B cell (primary cell): ENCODE results near the gene ENAM. TPM values are rescaled to one million over a fixed set of nuclear protein-coding genes. Genes with fewer than 3 reads are reported as not detected.
A peak's percentile ranks its signal among the peaks of the same experiment; 100 is the strongest.

ENCODE experiments used
- ATAC-seq: fragments of 200-7000 bp; cut with Tn5 transposase; one replicate; pipeline ENCODE4 v1.10.0; 2021; ENCODE audit warnings: low read depth, mild to moderate bottlenecking, moderate number of reproducible peaks, moderate library complexity
- CTCF ChIA-PET: fragments of 350-600 bp; sonication (Branson Sonifier 250); formaldehyde crosslinking; loops from one replicate; lab custom pipeline; 2021; ENCODE audit warnings: antibody characterized with exemption, inconsistent platforms; lab: Charles Lee
- POLR2A ChIA-PET: fragments of 350-600 bp; sonication (Branson Sonifier 250); formaldehyde crosslinking; loops from one replicate; lab custom pipeline; 2021; ENCODE audit warnings: antibody characterized with exemption; lab: Charles Lee
- DNase-seq: peaks from one replicate; pipeline ENCODE4 v3.0.0; 2013
- H2AFZ ChIP-seq: 2 replicates; pipeline ENCODE4 v1.6.1; 2012; ENCODE audit warnings: mild to moderate bottlenecking, low read depth, low read length; ENCODE audit not compliant: insufficient read depth, poor library complexity, severe bottlenecking
- H3K27ac ChIP-seq, 2 donors: 1 replicate in 1 of 2; 2 replicates in 1 of 2; pipeline ENCODE4 v1.5.1; 2012 to 2013; ENCODE audit warnings: low read length in 2 of 2, mild to moderate bottlenecking in 2 of 2, moderate library complexity in 1 of 2
- H3K27me3 ChIP-seq, 4 experiments: fragments of 200-600 bp in 1 of 4; sonication (generic) in 1 of 4; replicated peaks in 1 of 4; 1 replicate in 2 of 4; 2 replicates in 2 of 4; pipeline versions ENCODE4 v1.6.1 to v1.7.0; 2013 to 2016; ENCODE audit warnings: low read length in 3 of 4, mild to moderate bottlenecking in 2 of 4, mixed read lengths in 1 of 4, moderate library complexity in 1 of 4; ENCODE audit not compliant: insufficient read depth in 4 of 4, control insufficient read depth in 3 of 4; ENCODE audit errors: control extremely low read depth in 1 of 4
- H3K36me3 ChIP-seq, 2 experiments: replicated peaks in 1 of 2; 1 replicate in 1 of 2; 2 replicates in 1 of 2; pipeline versions ENCODE4 v1.6.1 to v1.7.1; 2013; ENCODE audit warnings: low read length in 1 of 2; ENCODE audit not compliant: insufficient read depth in 2 of 2, control insufficient read depth in 1 of 2; ENCODE audit errors: control extremely low read depth in 1 of 2, extremely low read depth in 1 of 2
- H3K4me1 ChIP-seq, 2 donors: fragments of 200-600 bp in 1 of 2; sonication (generic) in 1 of 2; 1 replicate in 1 of 2; 2 replicates in 1 of 2; pipeline versions ENCODE4 v1.5.1 to v1.6.1; 2013 to 2017; ENCODE audit warnings: low read length in 2 of 2; ENCODE audit not compliant: control insufficient read depth in 2 of 2, insufficient read depth in 2 of 2
- H3K4me2 ChIP-seq: replicated peaks from 2 replicates; pipeline ENCODE3; 2012; ENCODE audit warnings: mild to moderate bottlenecking, low read depth, low read length; ENCODE audit not compliant: poor library complexity, severe bottlenecking
- H3K4me3 ChIP-seq, 5 experiments: fragments of 200-600 bp in 1 of 5; sonication (generic) in 1 of 5; 1 replicate in 3 of 5; 2 replicates in 2 of 5; pipeline versions ENCODE4 v1.5.1 to v1.7.0; 2011 to 2016; ENCODE audit warnings: low read length in 4 of 5, mild to moderate bottlenecking in 4 of 5, low read depth in 2 of 5, control low read depth in 1 of 5, moderate library complexity in 1 of 5; ENCODE audit not compliant: insufficient read depth in 1 of 5; ENCODE audit errors: control extremely low read depth in 1 of 5, extremely low read depth in 1 of 5
- H3K79me2 ChIP-seq: fragments of 200-600 bp; sonication (generic); one replicate; pipeline ENCODE4 v1.6.0; 2016; ENCODE audit warnings: low read length; ENCODE audit not compliant: control insufficient read depth, insufficient read depth
- H3K9ac ChIP-seq: fragments of 200-600 bp; sonication (generic); 2 replicates; pipeline ENCODE4 v1.6.1; 2017; ENCODE audit warnings: mild to moderate bottlenecking, low read length, moderate library complexity
- H3K9me3 ChIP-seq, 3 donors: one replicate each; pipeline versions ENCODE4 v1.6.1 to v1.7.1; 2013; ENCODE audit warnings: low read length in 2 of 3; ENCODE audit not compliant: control insufficient read depth in 2 of 3, insufficient read depth in 1 of 3; ENCODE audit errors: control extremely low read depth in 1 of 3
- H4K20me1 ChIP-seq: 2 replicates; pipeline ENCODE4 v1.6.0; 2012; ENCODE audit warnings: mild to moderate bottlenecking, low read length; ENCODE audit not compliant: insufficient read depth, control insufficient read depth, poor library complexity, severe bottlenecking
- H3K27ac Mint-ChIP-seq: one replicate; pipeline ENCODE4 v1.8.0; 2021; ENCODE audit warnings: mixed read lengths
- H3K27me3 Mint-ChIP-seq: one replicate; pipeline ENCODE4 v1.8.0; 2021; ENCODE audit warnings: mixed read lengths
- H3K4me1 Mint-ChIP-seq: one replicate; pipeline ENCODE4 v1.8.0; 2021; ENCODE audit warnings: mixed read lengths
- H3K4me3 Mint-ChIP-seq: one replicate; pipeline ENCODE4 v1.8.0; 2021; ENCODE audit warnings: mixed read lengths
- H3K9me3 Mint-ChIP-seq: one replicate; pipeline ENCODE4 v1.8.0; 2022; ENCODE audit warnings: mixed read lengths; ENCODE audit not compliant: insufficient read depth
- EZH2 ChIP-seq: IDR thresholded peaks from 2 replicates; pipeline ENCODE4 v1.6.1; 2012; ENCODE audit warnings: borderline replicate concordance, low read depth, mild to moderate bottlenecking, moderate library complexity, low read length; ENCODE audit not compliant: insufficient read depth, poor library complexity, severe bottlenecking
- WGBS: methylation state at CpG from one replicate; pipeline ENCODE4 v1.1.5; 2013; ENCODE audit warnings: missing lambda C conversion rate; ENCODE audit not compliant: insufficient coverage; 5-methylcytosine and 5-hydroxymethylcytosine counted together
- intact Hi-C: fragments of 100-400 bp; cut with micrococcal nuclease; formaldehyde crosslinking; loops from one replicate; pipeline ENCODE4 v1.10.0; 2022
- polyA plus RNA-seq: library from polyadenylated mRNA; depleted of rRNA; stranded (reverse); fragments of >200 nt; gene quantifications from 2 replicates; pipeline ENCODE4 v1.2.3, GENCODE V29; 2012
- total RNA-seq, 2 donors: library from RNA; stranded (reverse); fragments of 120-200 nt in 1 of 2; gene quantifications; 1 replicate in 1 of 2; 2 replicates in 1 of 2; pipeline versions ENCODE4 v1.2.3 to v1.2.4, GENCODE V29; 2013 to 2022
- TF ChIP-seq, protein P1 (sequence below): fragments of 200-600 bp; IDR thresholded peaks from one replicate; pipeline ENCODE4 v1.8.0; 2022; ENCODE audit warnings: antibody characterized with exemption, mild to moderate bottlenecking

ENAM gene
- total and polyA plus RNA-seq, 2 donors (not counting 1 experiment from before 2014, with no cell fraction given) = not detected

- H3K4me1 ChIP-seq = peaks cover 59 to 61% of the 10 kb centered on the region in 2 donors
- no peak for TF ChIP-seq EZH2
- TF ChIP-seq, protein P1, sequence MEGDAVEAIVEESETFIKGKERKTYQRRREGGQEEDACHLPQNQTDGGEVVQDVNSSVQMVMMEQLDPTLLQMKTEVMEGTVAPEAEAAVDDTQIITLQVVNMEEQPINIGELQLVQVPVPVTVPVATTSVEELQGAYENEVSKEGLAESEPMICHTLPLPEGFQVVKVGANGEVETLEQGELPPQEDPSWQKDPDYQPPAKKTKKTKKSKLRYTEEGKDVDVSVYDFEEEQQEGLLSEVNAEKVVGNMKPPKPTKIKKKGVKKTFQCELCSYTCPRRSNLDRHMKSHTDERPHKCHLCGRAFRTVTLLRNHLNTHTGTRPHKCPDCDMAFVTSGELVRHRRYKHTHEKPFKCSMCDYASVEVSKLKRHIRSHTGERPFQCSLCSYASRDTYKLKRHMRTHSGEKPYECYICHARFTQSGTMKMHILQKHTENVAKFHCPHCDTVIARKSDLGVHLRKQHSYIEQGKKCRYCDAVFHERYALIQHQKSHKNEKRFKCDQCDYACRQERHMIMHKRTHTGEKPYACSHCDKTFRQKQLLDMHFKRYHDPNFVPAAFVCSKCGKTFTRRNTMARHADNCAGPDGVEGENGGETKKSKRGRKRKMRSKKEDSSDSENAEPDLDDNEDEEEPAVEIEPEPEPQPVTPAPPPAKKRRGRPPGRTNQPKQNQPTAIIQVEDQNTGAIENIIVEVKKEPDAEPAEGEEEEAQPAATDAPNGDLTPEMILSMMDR = no peak
- no peak overlapping the region for H3K9ac ChIP-seq
- Mint-ChIP-seq H3K4me3 (no peak overlapping the region), H3K9me3 (no peaks in the 10 kb centered on the region), H3K27me3 (no peaks in the 10 kb centered on the region), H3K4me1 (peaks cover 61% of the 10 kb centered on the region), H3K27ac (no peak overlapping the region)
- DNase-seq (no peak), ATAC-seq (no peak)
- H3K9me3 ChIP-seq = peaks cover 0 to 4% (median 0%) of the 10 kb centered on the region in 3 donors
- ChIA-PET CTCF (interaction anchor here (1.0 kb wide), 2 partner anchors 14 to 63 kb away, joined by 3 to 6 read pairs; partner anchors contain the start of gene UTP3), POLR2A (interaction anchor here (0.6 kb wide), 1 partner anchor 179 kb away, joined by 7 read pairs; no protein-coding TSS in a partner anchor)
- no CpG with 5 or more reads among the region's 1 CpG for WGBS
- no peaks in the 10 kb centered on the region for H3K79me2 ChIP-seq
- no peaks in the 10 kb centered on the region for H3K27me3 ChIP-seq
- intact Hi-C loops = no loop called here
- no peak overlapping the region for H3K27ac ChIP-seq
- H2AFZ ChIP-seq = no peak overlapping the region
- H3K4me2 ChIP-seq = no peak overlapping the region
- no peak overlapping the region for H3K4me3 ChIP-seq
- no peaks in the 10 kb centered on the region for H3K36me3 ChIP-seq
- no peaks in the 10 kb centered on the region for H4K20me1 ChIP-seq
Observed at GRCh38 chr4:70674731-70675130, 46.2 kb downstream of the ENAM start.

DNA sequence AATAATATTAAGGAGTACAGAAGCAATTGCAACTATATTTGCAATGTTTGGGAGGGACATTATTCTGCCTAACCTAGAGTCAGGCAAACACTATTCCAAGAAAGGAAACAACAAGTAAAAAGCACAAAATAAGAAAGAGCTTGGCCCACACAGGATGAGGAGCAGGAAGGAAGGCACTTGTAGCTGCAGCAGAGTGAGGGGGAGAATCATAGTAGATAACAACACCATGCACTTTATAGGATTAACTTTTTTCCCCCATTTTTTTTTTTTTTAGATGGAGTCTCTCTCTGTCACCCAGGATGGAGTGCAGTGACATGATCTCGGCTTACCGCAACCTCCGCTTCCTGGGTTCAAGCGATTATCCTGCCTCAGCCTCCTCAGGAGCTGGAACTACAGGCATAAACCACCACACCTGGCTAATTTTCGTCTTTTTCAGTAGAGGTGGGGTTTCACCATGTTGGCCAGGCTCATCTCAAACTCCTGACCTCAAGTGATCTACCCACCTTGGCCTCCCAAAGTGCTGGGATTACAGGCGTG, 48.1 kb downstream of the ENAM start:
- no peaks in the 10 kb centered on the region for H3K9me3 Mint-ChIP-seq
- H3K27ac Mint-ChIP-seq = peak overlapping the region; percentile 5
- ATAC-seq (no peak), DNase-seq (no peak)
- Histone ChIP-seq H3K27ac (no peak overlapping the region), H4K20me1 (no peaks in the 10 kb centered on the region), H2AFZ (peak overlapping the region; percentile 55), H3K36me3 (no peaks in the 10 kb centered on the region), H3K9me3 (peaks cover 0 to 3% (median 0%) of the 10 kb centered on the region in 3 donors), H3K79me2 (no peaks in the 10 kb centered on the region), H3K27me3 (no peaks in the 10 kb centered on the region), H3K9ac (no peak overlapping the region), H3K4me2 (peak overlapping the region; percentile 34), H3K4me1 (peaks cover 62 to 67% of the 10 kb centered on the region in 2 donors), H3K4me3 (no peak overlapping the region)
- peak overlapping the region; percentile 39 for H3K4me3 Mint-ChIP-seq
- intact Hi-C loops = no loop called here
- WGBS = 100% methylated on average over 1 of the region's 6 CpGs
- H3K27me3 Mint-ChIP-seq = no peaks in the 10 kb centered on the region
- H3K4me1 Mint-ChIP-seq = peaks cover 59% of the 10 kb centered on the region
- POLR2A ChIA-PET = interaction anchor here (0.7 kb wide), 2 partner anchors 59 to 74 kb away, joined by 3 read pairs; no protein-coding TSS in a partner anchor
- TF ChIP-seq, protein P1 = no peak
- no peak for TF ChIP-seq EZH2
- CTCF ChIA-PET = interaction anchor here (0.8 to 1.2 kb wide), 3 partner anchors 9 to 16 kb away, joined by 3 to 4 read pairs (median 4); partner anchors contain the start of gene JCHAIN
